ENCODE data around the gene DHPS.
"Not testable (repeated sequence)": the region's sequence is repeated elsewhere in the genome, so short reads cannot be mapped to it uniquely, and the experiment has no call there.

The DHPS gene

GRCh38 chr19:12655546-12655945, 26.1 kb downstream of the DHPS start:
- in situ Hi-C loops (cut with MboI; ENCODE audit: low pct_unique_long_range_greater_than_20kb, low sequenced_read_pairs) = no loop called here
- no peak for DNase-seq

GRCh38 chr19:12652219-12652618, 29.5 kb downstream of the DHPS start:
- DNase-seq = no peak
- in situ Hi-C loops (cut with MboI; ENCODE audit: low pct_unique_long_range_greater_than_20kb, low sequenced_read_pairs) = no loop called here

- DNase-seq = no peak
- in situ Hi-C loops (cut with MboI; ENCODE audit: low pct_unique_long_range_greater_than_20kb, low sequenced_read_pairs) = no loop called here
Observed at GRCh38 chr19:12649941-12650340, 31.7 kb downstream of the DHPS start.

GRCh38 chr19:12648088-12648487, 33.6 kb downstream of the DHPS start:
- in situ Hi-C loops (cut with MboI; ENCODE audit: low pct_unique_long_range_greater_than_20kb, low sequenced_read_pairs) = no loop called here
- DNase-seq = no peak

- DNase-seq = no peak
- in situ Hi-C loops (cut with MboI; ENCODE audit: low pct_unique_long_range_greater_than_20kb, low sequenced_read_pairs) = no loop called here
Observed at GRCh38 chr19:12647490-12648071, 34.1 kb downstream of the DHPS start.

GRCh38 chr19:12647047-12647446, 34.6 kb downstream of the DHPS start:
- no peak for DNase-seq
- in situ Hi-C loops (cut with MboI; ENCODE audit: low pct_unique_long_range_greater_than_20kb, low sequenced_read_pairs) = no loop called here

- in situ Hi-C loops (cut with MboI; ENCODE audit: low pct_unique_long_range_greater_than_20kb, low sequenced_read_pairs) = no loop called here
- DNase-seq = no peak
Observed at GRCh38 chr19:12646551-12646950, 35.1 kb downstream of the DHPS start.

GRCh38 chr19:12643716-12644115, 38.0 kb downstream of the DHPS start:
- in situ Hi-C loops (cut with MboI; ENCODE audit: low pct_unique_long_range_greater_than_20kb, low sequenced_read_pairs); DNase-seq: not testable (repeated sequence)

GRCh38 chr19:12642506-12642905, 39.2 kb downstream of the DHPS start:
- no peak for DNase-seq
- in situ Hi-C loops (cut with MboI; ENCODE audit: low pct_unique_long_range_greater_than_20kb, low sequenced_read_pairs) = no loop called here

- in situ Hi-C loops (cut with MboI; ENCODE audit: low pct_unique_long_range_greater_than_20kb, low sequenced_read_pairs) = no loop called here
- no peak for DNase-seq
Observed at GRCh38 chr19:12641456-12641855, 40.2 kb downstream of the DHPS start.

GRCh38 chr19:12639901-12640613, 41.6 kb downstream of the DHPS start:
- in situ Hi-C loops (cut with MboI; ENCODE audit: low pct_unique_long_range_greater_than_20kb, low sequenced_read_pairs) = no loop called here
- no peak for DNase-seq

- DNase-seq = no peak
- in situ Hi-C loops (cut with MboI; ENCODE audit: low pct_unique_long_range_greater_than_20kb, low sequenced_read_pairs) = no loop called here
Observed at GRCh38 chr19:12638611-12639182, 43.0 kb downstream of the DHPS start.

- in situ Hi-C loops (cut with MboI; ENCODE audit: low pct_unique_long_range_greater_than_20kb, low sequenced_read_pairs) = no loop called here
Observed at GRCh38 chr19:12636631-12637030, 45.0 kb downstream of the DHPS start.

GRCh38 chr19:12629215-12629614, 52.5 kb downstream of the DHPS start:
- in situ Hi-C loops (cut with MboI; ENCODE audit: low pct_unique_long_range_greater_than_20kb, low sequenced_read_pairs) = no loop called here

More at GRCh38 chr19:12636631-12637030, 45.0 kb downstream of the DHPS start:
- DNase-seq = no peak

GRCh38 chr19:12628040-12629022, 53.3 kb downstream of the DHPS start:
- in situ Hi-C loops (cut with MboI; ENCODE audit: low pct_unique_long_range_greater_than_20kb, low sequenced_read_pairs) = no loop called here
- peak; percentile 26 for DNase-seq

More at GRCh38 chr19:12629215-12629614, 52.5 kb downstream of the DHPS start:
- no peak for DNase-seq

GRCh38 chr19:12626958-12627357, 54.7 kb downstream of the DHPS start:
- in situ Hi-C loops (cut with MboI; ENCODE audit: low pct_unique_long_range_greater_than_20kb, low sequenced_read_pairs) = no loop called here
- no peak for DNase-seq

Data from KBM-7 (cell line).